Epithelial cell of proximal tubule (primary cell): Measurements from ENCODE around the gene KRT6B. TPM values are rescaled to one million over a fixed set of nuclear protein-coding genes. Genes with fewer than 3 reads are reported as not detected.

Source experiments
- DNase-seq: peaks from one replicate; pipeline ENCODE4 v3.0.0-alpha.2; 2011; ENCODE audit warnings: low read depth
- H3K4me3 ChIP-seq: 2 replicates; pipeline ENCODE4 v1.5.1; 2011; ENCODE audit warnings: low read depth, mild to moderate bottlenecking, low read length
- CTCF ChIP-seq: conservative IDR thresholded peaks from 2 replicates; pipeline ENCODE4 v1.5.1; 2012; ENCODE audit warnings: low read depth, mild to moderate bottlenecking, low read length
- total RNA-seq: library from RNA; depleted of rRNA; stranded (reverse); fragments of >200 nt; gene quantifications from 2 replicates; pipeline ENCODE4 v1.2.3, GENCODE V29; 2015

KRT6B gene
- total RNA-seq, 1 donor from 2014 or later: not detected

- no peak overlapping the region for H3K4me3 ChIP-seq
- DNase-seq: no peak
- TF ChIP-seq CTCF: no peak
Measured at GRCh38 chr12:52418576-52419110, 33.3 kb downstream of the KRT6B start.

GRCh38 chr12:52417740-52418139 is 34.2 kb downstream of the KRT6B start:
- TF ChIP-seq CTCF: no peak
- no peak overlapping the region for H3K4me3 ChIP-seq
- DNase-seq: no peak

GRCh38 chr12:52416795-52417194 is 35.2 kb downstream of the KRT6B start:
- DNase-seq: no peak
- H3K4me3 ChIP-seq: no peak overlapping the region
- no peak for TF ChIP-seq CTCF

GRCh38 chr12:52415870-52416750 is 35.8 kb downstream of the KRT6B start:
- H3K4me3 ChIP-seq: no peak overlapping the region
- DNase-seq: no peak
- no peak for TF ChIP-seq CTCF

- H3K4me3 ChIP-seq: no peak overlapping the region
- TF ChIP-seq CTCF: no peak
- no peak for DNase-seq
Measured at GRCh38 chr12:52414936-52415335, 37.0 kb downstream of the KRT6B start.

GRCh38 chr12:52413782-52414345 is 38.1 kb downstream of the KRT6B start:
- no peak for TF ChIP-seq CTCF
- DNase-seq: no peak
- no peak overlapping the region for H3K4me3 ChIP-seq
